Epithelial cell of esophagus (primary cell): ENCODE data around the gene NLRP11.
"Not testable (repeated sequence)": the region's sequence is repeated elsewhere in the genome, so short reads cannot be mapped to it uniquely, and the experiment has no call there.

Experiments
- DNase-seq: peaks from one replicate; pipeline ENCODE4 v3.0.0; 2010; ENCODE audit warnings: low read depth
- H3K4me3 ChIP-seq: 2 replicates; pipeline ENCODE4 v1.5.1; 2011; ENCODE audit warnings: mild to moderate bottlenecking, low read length, control low read depth
- TF ChIP-seq, protein P1 (sequence below): IDR thresholded peaks from 2 replicates; pipeline ENCODE4 v1.5.1; 2011; ENCODE audit warnings: low read depth, mild to moderate bottlenecking, low read length, control low read depth, inconsistent platforms; ENCODE audit not compliant: insufficient read depth; ENCODE audit errors: missing control alignments

NLRP11 gene

DNA sequence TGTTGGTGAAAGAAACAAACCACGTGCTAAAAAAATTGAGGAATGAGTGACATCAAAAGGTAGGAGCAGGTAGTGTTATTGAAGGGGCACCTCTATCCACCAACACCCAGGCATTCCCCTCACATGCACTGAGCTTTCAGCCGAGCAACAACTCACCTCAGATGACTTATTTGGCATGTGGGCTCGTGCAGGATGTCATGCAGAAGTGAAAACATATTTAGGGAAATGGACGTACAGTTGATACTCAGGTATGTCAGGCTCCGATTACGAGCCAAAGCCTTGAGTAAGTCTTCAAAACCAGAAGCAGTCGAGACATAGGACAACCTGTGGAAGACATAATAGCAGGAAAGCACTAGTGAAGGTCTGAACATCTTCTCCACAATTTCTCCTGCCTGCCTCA, 30.4 kb downstream of the NLRP11 start:
- DNase-seq, result no peak
- no peak overlapping the region for H3K4me3 ChIP-seq
- TF ChIP-seq, protein P1, sequence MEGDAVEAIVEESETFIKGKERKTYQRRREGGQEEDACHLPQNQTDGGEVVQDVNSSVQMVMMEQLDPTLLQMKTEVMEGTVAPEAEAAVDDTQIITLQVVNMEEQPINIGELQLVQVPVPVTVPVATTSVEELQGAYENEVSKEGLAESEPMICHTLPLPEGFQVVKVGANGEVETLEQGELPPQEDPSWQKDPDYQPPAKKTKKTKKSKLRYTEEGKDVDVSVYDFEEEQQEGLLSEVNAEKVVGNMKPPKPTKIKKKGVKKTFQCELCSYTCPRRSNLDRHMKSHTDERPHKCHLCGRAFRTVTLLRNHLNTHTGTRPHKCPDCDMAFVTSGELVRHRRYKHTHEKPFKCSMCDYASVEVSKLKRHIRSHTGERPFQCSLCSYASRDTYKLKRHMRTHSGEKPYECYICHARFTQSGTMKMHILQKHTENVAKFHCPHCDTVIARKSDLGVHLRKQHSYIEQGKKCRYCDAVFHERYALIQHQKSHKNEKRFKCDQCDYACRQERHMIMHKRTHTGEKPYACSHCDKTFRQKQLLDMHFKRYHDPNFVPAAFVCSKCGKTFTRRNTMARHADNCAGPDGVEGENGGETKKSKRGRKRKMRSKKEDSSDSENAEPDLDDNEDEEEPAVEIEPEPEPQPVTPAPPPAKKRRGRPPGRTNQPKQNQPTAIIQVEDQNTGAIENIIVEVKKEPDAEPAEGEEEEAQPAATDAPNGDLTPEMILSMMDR, result no peak

DNA sequence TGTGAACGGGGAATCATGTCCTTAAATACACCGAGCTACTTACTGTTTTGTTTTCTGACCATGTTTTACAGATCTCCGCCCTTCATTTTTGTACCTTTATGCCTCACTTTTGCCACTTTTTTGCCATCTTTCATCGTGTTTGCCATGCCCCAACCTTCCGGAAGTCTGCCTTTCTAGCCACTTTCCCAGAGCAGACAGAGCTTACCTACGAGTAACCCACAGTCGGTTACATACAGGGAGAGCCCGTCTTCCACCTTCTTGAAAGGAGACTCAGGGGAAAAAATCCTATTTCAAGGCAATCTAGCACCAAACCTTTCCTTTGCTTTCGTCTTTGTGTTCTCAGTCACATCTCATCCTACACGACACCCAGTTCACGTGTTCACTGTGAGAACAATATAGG, 36.8 kb downstream of the NLRP11 start:
- TF ChIP-seq, protein P1, result no peak
- no peak for DNase-seq
- H3K4me3 ChIP-seq, result no peak overlapping the region

DNA sequence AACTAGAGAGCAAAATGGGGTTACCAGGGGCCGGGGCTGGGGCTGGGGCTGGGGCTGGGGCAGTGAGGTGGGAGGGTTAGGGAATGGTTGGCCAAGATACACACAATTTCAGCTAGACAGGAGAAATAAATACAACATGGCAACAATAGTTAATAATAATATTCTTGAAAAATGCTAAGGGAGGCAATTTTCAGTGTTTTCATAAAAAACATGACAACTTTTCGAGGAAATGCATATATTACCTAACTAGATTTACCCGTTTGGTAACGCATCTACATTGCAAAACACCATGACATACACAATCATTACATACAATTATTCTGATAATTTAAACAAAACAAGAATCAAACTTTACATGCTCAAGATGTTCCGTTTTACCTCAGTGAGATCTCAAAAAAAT, 50.7 kb downstream of the NLRP11 start:
- TF ChIP-seq, protein P1, result no peak
- no peak for DNase-seq
- no peak overlapping the region for H3K4me3 ChIP-seq

DNA sequence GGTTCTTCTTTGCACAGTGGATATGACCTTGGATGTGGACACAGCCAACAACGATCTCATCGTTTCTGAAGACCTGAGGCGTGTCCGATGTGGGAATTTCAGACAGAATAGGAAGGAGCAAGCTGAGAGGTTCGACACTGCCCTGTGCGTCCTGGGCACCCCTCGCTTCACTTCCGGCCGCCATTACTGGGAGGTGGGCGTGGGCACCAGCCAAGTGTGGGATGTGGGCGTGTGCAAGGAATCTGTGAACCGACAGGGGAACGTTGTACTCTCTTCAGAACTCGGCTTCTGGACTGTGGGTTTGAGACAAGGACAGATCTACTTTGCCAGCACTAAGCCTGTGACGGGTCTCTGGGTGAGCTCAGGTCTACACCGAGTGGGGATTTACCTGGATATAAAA, 53.5 kb downstream of the NLRP11 start:
- no peak overlapping the region for H3K4me3 ChIP-seq
- TF ChIP-seq, protein P1, result no peak
- no peak for DNase-seq

DNA sequence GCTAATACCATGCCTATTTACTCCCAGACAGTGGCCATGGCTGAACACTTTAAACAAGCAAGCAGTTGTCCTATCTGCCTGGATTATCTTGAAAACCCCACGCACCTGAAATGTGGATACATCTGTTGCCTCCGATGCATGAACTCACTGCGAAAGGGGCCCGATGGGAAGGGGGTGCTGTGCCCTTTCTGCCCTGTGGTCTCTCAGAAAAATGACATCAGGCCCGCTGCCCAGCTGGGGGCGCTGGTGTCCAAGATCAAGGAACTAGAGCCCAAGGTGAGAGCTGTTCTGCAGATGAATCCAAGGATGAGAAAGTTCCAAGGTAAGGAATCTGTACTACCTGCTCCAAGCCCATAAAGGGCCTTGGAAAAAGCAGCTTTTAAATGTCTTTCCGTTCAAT, 54.3 kb downstream of the NLRP11 start:
- no peak for DNase-seq
- TF ChIP-seq, protein P1, result no peak

DNA sequence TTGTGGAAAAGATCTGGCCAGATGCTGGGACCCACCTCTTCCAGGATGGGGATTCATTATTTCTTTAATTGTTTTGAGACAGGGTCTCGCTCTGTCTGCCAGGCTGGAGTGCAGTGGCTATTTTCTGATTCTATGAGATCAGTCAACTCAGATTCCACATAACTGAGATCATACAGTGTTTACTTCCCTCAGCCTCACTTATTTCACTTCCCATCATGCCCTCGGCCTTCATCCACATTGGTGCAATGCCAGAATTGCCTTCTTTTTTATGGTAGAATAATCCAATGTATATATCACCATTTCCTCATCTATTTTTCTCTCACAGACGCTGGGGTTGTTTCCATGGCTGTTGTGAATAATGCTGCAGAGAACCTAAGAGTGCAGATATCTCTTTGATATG, 62.2 kb downstream of the NLRP11 start:
- not testable (repeated sequence) for H3K4me3 ChIP-seq, DNase-seq

More for the DNA sequence above, 54.3 kb downstream of the NLRP11 start:
- H3K4me3 ChIP-seq, result no peak overlapping the region

DNA sequence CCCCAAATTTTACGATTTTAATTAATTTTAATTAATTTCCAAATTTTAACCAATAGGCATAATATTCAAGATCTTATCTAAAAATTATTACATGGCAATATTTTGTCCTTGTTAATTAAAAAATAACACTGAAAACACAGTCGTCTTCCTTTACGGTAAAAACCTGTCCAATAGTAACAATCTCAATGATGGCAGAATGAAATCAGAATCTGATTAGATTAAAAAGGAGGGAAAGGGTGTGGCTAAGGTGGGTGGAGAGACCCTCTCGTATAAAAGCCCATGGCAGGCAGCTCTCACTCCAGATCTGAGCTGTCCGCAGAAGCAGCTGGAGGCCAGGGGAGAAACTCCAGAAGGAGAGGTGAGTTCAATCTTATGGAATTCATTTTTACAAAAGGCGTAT, 63.0 kb downstream of the NLRP11 start, which contains the start of gene RFPL4AL1:
Gene RFPL4AL1, plus strand, starts transcription at position 301 of the 400 bp plus-strand sequence. CDS start 2,687 bp downstream, outside the sequence.
- not testable (repeated sequence) for H3K4me3 ChIP-seq, DNase-seq

DNA sequence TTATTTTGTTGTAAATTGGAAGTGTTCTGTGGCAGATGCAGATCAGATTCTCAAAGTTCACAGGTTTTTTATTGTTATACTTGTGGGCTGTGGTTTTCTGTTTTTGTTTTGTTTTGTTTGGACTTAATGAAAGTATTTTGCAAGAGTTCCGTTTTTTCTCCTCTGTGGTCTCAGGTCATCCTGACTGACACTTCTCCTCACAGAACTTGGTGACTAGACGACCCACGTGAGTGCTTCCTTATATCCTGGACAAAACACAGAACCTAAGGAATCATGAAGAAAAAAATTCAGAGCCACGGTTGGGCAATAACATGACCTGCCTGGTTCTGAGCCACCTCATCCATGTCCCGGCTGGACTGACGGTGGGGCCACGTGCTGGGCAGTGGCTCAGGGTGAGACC, 65.3 kb downstream of the NLRP11 start:
- H3K4me3 ChIP-seq, result no peak overlapping the region
- no peak for DNase-seq
- TF ChIP-seq, protein P1, result no peak

DNA sequence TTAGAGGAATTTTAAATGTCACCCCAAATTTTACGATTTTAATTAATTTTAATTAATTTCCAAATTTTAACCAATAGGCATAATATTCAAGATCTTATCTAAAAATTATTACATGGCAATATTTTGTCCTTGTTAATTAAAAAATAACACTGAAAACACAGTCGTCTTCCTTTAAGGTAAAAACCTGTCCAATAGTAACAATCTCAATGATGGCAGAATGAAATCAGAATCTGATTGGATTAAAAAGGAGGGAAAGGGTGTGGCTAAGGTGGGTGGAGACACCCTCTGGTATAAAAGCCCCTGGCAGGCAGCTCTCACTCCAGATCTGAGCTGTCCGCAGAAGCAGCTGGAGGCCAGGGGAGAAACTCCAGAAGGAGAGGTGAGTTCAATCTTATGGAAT, 73.0 kb downstream of the NLRP11 start, which contains the start of gene RFPL4A:
Gene RFPL4A, plus strand, starts transcription at position 301 of the 400 bp plus-strand sequence. CDS start 2,704 bp downstream, outside the sequence.
- H3K4me3 ChIP-seq, DNase-seq: not testable (repeated sequence)

DNA sequence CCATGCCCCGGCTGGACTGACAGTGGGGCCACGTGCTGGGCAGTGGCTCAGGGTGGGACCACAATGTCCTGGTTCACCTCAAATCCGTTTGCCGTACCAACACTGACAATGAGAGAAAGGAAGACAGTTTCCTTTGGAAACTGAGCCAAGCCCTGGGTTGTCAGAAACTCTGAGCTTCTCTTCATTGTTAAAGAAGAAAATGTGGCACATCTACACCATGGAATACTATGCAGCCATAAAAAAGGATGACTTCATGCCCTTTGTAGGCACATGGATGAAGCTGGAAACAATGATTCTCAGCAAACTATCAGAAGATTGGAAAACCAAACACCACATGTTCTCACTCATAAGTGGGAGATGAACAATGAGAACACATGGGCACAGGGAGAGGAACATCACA, 75.0 kb downstream of the NLRP11 start:
- H3K4me3 ChIP-seq, DNase-seq: not testable (repeated sequence)
